Measurements from ENCODE around the gene WDR86.

The WDR86 gene

DNA sequence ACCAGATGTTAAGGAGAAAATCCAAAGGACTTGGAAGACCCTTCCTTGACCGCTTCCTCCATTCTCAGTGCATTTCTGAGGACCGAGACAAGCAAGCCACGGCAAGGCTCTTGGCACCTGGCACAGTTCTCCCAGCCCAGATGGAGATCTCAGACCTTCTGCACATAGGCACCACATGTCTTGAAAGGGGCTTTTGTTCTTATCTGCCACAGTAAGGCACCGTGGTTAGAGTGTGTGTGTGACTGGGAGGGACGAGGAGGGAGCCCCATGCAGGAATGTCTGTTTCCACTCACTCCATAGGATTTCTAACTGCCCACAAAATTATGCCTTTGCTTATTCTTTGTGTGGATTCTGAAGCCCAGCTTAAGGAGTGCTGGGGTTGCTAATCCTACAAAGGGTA is 10.3 kb upstream of the WDR86 start:
- Histone ChIP-seq H3K36me3 (ENCODE audit: control insufficient read depth in 5 of 5, insufficient read depth in 5 of 5, low read length in 5 of 5) (no peaks in the 10 kb centered on the region), H3K9ac (ENCODE audit: low read length in 5 of 5) (no peak overlapping the region), H3K27ac (ENCODE audit: low read depth, low read length) (no peak overlapping the region), H3K4me3 (ENCODE audit: low read depth in 1 of 5, low read length in 5 of 5) (no peak overlapping the region), H3K27me3 (ENCODE audit: control insufficient read depth in 5 of 5, insufficient read depth in 4 of 5, low read length in 5 of 5) (no peaks in the 10 kb centered on the region), H3K4me1 (ENCODE audit: control insufficient read depth in 5 of 5, insufficient read depth in 5 of 5, low read length in 5 of 5) (peaks cover 2 to 33% (median 14%) of the 10 kb centered on the region in 5 donors), H3K9me3 (ENCODE audit: control insufficient read depth in 5 of 5, low read length in 5 of 5) (peaks cover 0 to 7% (median 0%) of the 10 kb centered on the region in 5 donors)

DNA sequence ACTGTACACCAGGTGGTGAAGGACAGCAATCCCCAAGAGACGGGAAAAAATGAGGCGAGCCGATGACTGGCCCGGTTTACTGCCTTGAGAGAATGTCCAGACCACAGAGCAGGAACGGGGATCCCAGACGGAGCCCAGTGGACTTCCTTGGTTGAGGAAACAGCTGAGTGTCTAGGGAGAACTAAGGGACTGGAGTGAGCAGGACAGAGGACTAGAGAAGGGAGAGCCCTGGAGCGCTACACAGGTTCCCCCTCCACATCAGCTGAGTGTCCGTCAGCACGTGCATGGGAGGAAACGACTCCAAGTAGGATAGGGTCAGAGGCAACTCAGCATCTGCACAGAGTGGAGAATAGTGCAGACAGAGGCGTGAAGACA is 7.1 kb upstream of the WDR86 start:
- H3K4me1 ChIP-seq (ENCODE audit: control insufficient read depth in 5 of 5, insufficient read depth in 5 of 5, low read length in 5 of 5) = peaks cover 2 to 18% (median 11%) of the 10 kb centered on the region in 5 donors
- peak overlapping the region; percentile 81 for H3K27ac ChIP-seq (ENCODE audit: low read depth, low read length)
- peak overlapping the region in 2 of 5 donors; percentile 16 to 21 for H3K9ac ChIP-seq (ENCODE audit: low read length in 5 of 5)
- H3K27me3 ChIP-seq (ENCODE audit: control insufficient read depth in 5 of 5, insufficient read depth in 4 of 5, low read length in 5 of 5) = no peaks in the 10 kb centered on the region
- peaks cover 0 to 3% (median 0%) of the 10 kb centered on the region in 5 donors for H3K9me3 ChIP-seq (ENCODE audit: control insufficient read depth in 5 of 5, low read length in 5 of 5)
- peak overlapping the region in 1 of 5 donors; percentile 40 for H3K4me3 ChIP-seq (ENCODE audit: low read depth in 1 of 5, low read length in 5 of 5)
- no peaks in the 10 kb centered on the region for H3K36me3 ChIP-seq (ENCODE audit: control insufficient read depth in 5 of 5, insufficient read depth in 5 of 5, low read length in 5 of 5)

DNA sequence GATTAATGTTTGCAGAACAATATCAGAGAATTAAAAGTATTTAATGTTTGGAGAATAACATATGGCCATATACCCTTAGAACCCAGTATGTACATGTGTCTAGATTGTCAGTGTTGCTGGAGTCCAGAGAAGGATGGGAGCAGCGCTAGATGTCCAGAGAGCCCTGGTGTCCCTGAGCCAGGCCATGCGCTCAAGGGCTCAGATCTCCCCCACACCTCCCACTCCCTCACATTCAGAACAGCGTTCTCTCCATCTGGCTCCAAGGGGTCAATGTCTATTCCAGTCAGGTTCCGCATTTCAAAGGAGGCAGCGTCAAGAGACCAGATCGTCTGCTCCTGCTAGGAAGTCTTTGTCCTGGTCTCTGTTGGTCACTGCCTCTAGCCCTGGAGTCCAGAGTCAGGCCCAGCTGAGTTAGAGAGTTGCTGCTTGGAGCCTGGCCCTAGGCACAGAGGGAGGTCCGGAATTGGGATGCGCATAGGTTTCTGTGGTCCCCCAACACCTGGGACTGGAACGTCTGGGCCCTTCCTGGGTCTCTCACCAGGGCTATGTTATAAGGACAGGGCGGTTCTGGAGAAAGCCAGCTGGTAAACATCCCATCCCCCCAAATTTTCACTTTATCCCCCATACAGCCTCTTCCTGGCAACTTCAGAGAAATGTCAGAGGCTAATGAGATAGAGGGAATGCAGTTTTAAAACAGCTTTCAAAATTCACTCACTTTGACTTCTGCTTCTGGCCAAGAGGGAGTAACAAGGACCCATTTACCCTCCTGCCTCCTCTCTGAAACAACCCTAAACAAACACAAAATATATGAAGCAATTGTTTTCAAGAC is 6.5 kb upstream of the WDR86 start:
- Histone ChIP-seq H3K4me3 (ENCODE audit: low read depth in 1 of 5, low read length in 5 of 5) (no peak overlapping the region), H3K27me3 (ENCODE audit: control insufficient read depth in 5 of 5, insufficient read depth in 4 of 5, low read length in 5 of 5) (peaks cover 0 to 4% (median 2%) of the 10 kb centered on the region in 5 donors), H3K27ac (ENCODE audit: low read depth, low read length) (peak overlapping the region; percentile 81), H3K9ac (ENCODE audit: low read length in 5 of 5) (peak overlapping the region in 2 of 5 donors; percentile 16 to 21), H3K36me3 (ENCODE audit: control insufficient read depth in 5 of 5, insufficient read depth in 5 of 5, low read length in 5 of 5) (no peaks in the 10 kb centered on the region), H3K9me3 (ENCODE audit: control insufficient read depth in 5 of 5, low read length in 5 of 5) (peaks cover 0 to 3% (median 0%) of the 10 kb centered on the region in 5 donors), H3K4me1 (ENCODE audit: control insufficient read depth in 5 of 5, insufficient read depth in 5 of 5, low read length in 5 of 5) (peaks cover 2 to 18% (median 11%) of the 10 kb centered on the region in 5 donors)

- H3K9me3 ChIP-seq (ENCODE audit: control insufficient read depth in 5 of 5, low read length in 5 of 5) = peaks cover 0 to 3% (median 0%) of the 10 kb centered on the region in 5 donors
- peaks cover 2 to 21% (median 11%) of the 10 kb centered on the region in 5 donors for H3K4me1 ChIP-seq (ENCODE audit: control insufficient read depth in 5 of 5, insufficient read depth in 5 of 5, low read length in 5 of 5)
- no peak overlapping the region for H3K9ac ChIP-seq (ENCODE audit: low read length in 5 of 5)
- H3K27me3 ChIP-seq (ENCODE audit: control insufficient read depth in 5 of 5, insufficient read depth in 4 of 5, low read length in 5 of 5) = peaks cover 0 to 11% (median 8%) of the 10 kb centered on the region in 5 donors
- H3K36me3 ChIP-seq (ENCODE audit: control insufficient read depth in 5 of 5, insufficient read depth in 5 of 5, low read length in 5 of 5) = no peaks in the 10 kb centered on the region
- H3K27ac ChIP-seq (ENCODE audit: low read depth, low read length) = peak overlapping the region; percentile 81
- no peak overlapping the region for H3K4me3 ChIP-seq (ENCODE audit: low read depth in 1 of 5, low read length in 5 of 5)
Measured at GRCh38 chr7:151415375-151416105, 5.7 kb upstream of the WDR86 start.

GRCh38 chr7:151413241-151413640 is 3.4 kb upstream of the WDR86 start:
- Histone ChIP-seq H3K4me1 (ENCODE audit: control insufficient read depth in 5 of 5, insufficient read depth in 5 of 5, low read length in 5 of 5) (peaks cover 2 to 40% (median 31%) of the 10 kb centered on the region in 5 donors), H3K9ac (ENCODE audit: low read length in 5 of 5) (no peak overlapping the region), H3K4me3 (ENCODE audit: low read depth in 1 of 5, low read length in 5 of 5) (no peak overlapping the region), H3K9me3 (ENCODE audit: control insufficient read depth in 5 of 5, low read length in 5 of 5) (no peaks in the 10 kb centered on the region), H3K36me3 (ENCODE audit: control insufficient read depth in 5 of 5, insufficient read depth in 5 of 5, low read length in 5 of 5) (no peaks in the 10 kb centered on the region), H3K27ac (ENCODE audit: low read depth, low read length) (no peak overlapping the region), H3K27me3 (ENCODE audit: control insufficient read depth in 5 of 5, insufficient read depth in 4 of 5, low read length in 5 of 5) (peaks cover 0 to 27% (median 23%) of the 10 kb centered on the region in 5 donors)

DNA sequence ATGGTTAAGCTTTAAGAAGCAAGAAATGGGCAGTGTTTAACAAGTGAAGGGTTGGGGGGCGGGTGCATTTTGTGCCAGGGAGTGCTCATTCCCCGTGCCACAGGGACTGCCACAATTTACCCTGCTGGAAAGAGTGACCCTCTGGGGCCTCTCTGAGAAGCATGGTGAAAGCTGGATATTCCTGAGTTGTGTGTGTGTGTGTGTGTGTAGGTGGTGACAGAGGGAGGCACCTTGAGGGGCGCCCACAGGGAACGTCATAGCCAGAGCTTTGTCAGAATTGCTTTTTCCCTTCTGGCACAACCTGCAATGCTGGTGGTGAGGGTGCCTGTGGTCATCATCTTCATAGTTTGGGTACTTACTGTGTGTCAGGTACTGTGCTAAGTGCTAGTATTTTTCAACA is 2.5 kb upstream of the WDR86 start:
- peaks cover 0 to 30% (median 23%) of the 10 kb centered on the region in 5 donors for H3K27me3 ChIP-seq (ENCODE audit: control insufficient read depth in 5 of 5, insufficient read depth in 4 of 5, low read length in 5 of 5)
- H3K27ac ChIP-seq (ENCODE audit: low read depth, low read length) = no peak overlapping the region
- H3K9me3 ChIP-seq (ENCODE audit: control insufficient read depth in 5 of 5, low read length in 5 of 5) = no peaks in the 10 kb centered on the region
- H3K36me3 ChIP-seq (ENCODE audit: control insufficient read depth in 5 of 5, insufficient read depth in 5 of 5, low read length in 5 of 5) = no peaks in the 10 kb centered on the region
- no peak overlapping the region for H3K4me3 ChIP-seq (ENCODE audit: low read depth in 1 of 5, low read length in 5 of 5)
- H3K4me1 ChIP-seq (ENCODE audit: control insufficient read depth in 5 of 5, insufficient read depth in 5 of 5, low read length in 5 of 5) = peaks cover 2 to 36% (median 31%) of the 10 kb centered on the region in 5 donors
- no peak overlapping the region for H3K9ac ChIP-seq (ENCODE audit: low read length in 5 of 5)

DNA sequence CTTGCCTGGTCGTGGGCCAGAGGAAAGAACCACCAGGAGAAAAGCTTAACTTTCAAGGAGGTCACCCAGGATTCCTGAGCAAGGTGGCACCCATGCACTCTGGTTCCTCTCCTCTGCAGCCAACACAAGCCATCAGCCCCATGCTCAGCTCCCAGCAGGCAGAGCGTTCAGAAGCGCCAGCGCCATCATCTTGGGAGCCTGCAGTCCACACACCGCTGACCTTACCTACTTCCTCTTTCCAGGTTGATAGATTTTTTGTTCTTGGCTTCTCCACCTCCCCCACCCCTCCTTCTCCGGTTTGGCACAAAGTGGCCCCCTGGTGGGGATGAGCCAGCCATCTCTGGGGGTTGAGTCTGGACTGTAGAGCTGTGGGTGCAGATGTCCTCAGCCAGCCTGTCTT is 1.7 kb upstream of the WDR86 start:
- H3K9me3 ChIP-seq (ENCODE audit: control insufficient read depth in 5 of 5, low read length in 5 of 5) = no peaks in the 10 kb centered on the region
- peaks cover 0 to 36% (median 23%) of the 10 kb centered on the region in 5 donors for H3K4me1 ChIP-seq (ENCODE audit: control insufficient read depth in 5 of 5, insufficient read depth in 5 of 5, low read length in 5 of 5)
- H3K27ac ChIP-seq (ENCODE audit: low read depth, low read length) = no peak overlapping the region
- H3K4me3 ChIP-seq (ENCODE audit: low read depth in 1 of 5, low read length in 5 of 5) = no peak overlapping the region
- H3K27me3 ChIP-seq (ENCODE audit: control insufficient read depth in 5 of 5, insufficient read depth in 4 of 5, low read length in 5 of 5) = peaks cover 0 to 30% (median 23%) of the 10 kb centered on the region in 5 donors
- H3K9ac ChIP-seq (ENCODE audit: low read length in 5 of 5) = no peak overlapping the region
- no peaks in the 10 kb centered on the region for H3K36me3 ChIP-seq (ENCODE audit: control insufficient read depth in 5 of 5, insufficient read depth in 5 of 5, low read length in 5 of 5)

GRCh38 chr7:151410405-151411390 is 860 bp upstream of the WDR86 start:
- H3K27me3 ChIP-seq (ENCODE audit: control insufficient read depth in 5 of 5, insufficient read depth in 4 of 5, low read length in 5 of 5) = peaks cover 0 to 30% (median 23%) of the 10 kb centered on the region in 5 donors
- H3K27ac ChIP-seq (ENCODE audit: low read depth, low read length) = peak overlapping the region; percentile 6

More at GRCh38 chr7:151410405-151411390, 860 bp upstream of the WDR86 start:
- Histone ChIP-seq H3K4me3 (ENCODE audit: low read depth in 1 of 5, low read length in 5 of 5) (peak overlapping the region in 4 of 5 donors; percentile 47 to 61 (median 60)), H3K9ac (ENCODE audit: low read length in 5 of 5) (peak overlapping the region in 2 of 5 donors; percentile 50 to 78), H3K36me3 (ENCODE audit: control insufficient read depth in 5 of 5, insufficient read depth in 5 of 5, low read length in 5 of 5) (no peaks in the 10 kb centered on the region), H3K4me1 (ENCODE audit: control insufficient read depth in 5 of 5, insufficient read depth in 5 of 5, low read length in 5 of 5) (peaks cover 0 to 32% (median 21%) of the 10 kb centered on the region in 5 donors), H3K9me3 (ENCODE audit: control insufficient read depth in 5 of 5, low read length in 5 of 5) (no peaks in the 10 kb centered on the region)
